H9 (cell line): ENCODE measurements around the gene PSMB7. TPM values are rescaled to one million over a fixed set of nuclear protein-coding genes. Genes with fewer than 3 reads are reported as not detected.

Experiments used
- DNase-seq: peaks from one replicate; pipeline ENCODE4 v3.0.0-alpha.2; 2017
- H2AFZ ChIP-seq: one replicate; pipeline ENCODE4 v1.6.1; 2013; ENCODE audit warnings: mild to moderate bottlenecking, low read length, control low read depth, moderate library complexity
- H2AK5ac ChIP-seq: 2 replicates; pipeline ENCODE4 v1.6.1; 2013; ENCODE audit warnings: low read length, control low read depth, mixed read lengths; ENCODE audit not compliant: insufficient read length
- H2BK120ac ChIP-seq: one replicate; pipeline ENCODE4 v1.6.1; 2013; ENCODE audit warnings: low read depth, mild to moderate bottlenecking, low read length, control low read depth, inconsistent platforms; ENCODE audit not compliant: poor library complexity, severe bottlenecking
- H2BK12ac ChIP-seq: 2 replicates; pipeline ENCODE4 v1.6.1; 2013; ENCODE audit warnings: low read length, control low read depth, mixed read lengths, low read depth; ENCODE audit not compliant: insufficient read length
- H2BK15ac ChIP-seq: 2 replicates; pipeline ENCODE4 v1.6.1; 2013; ENCODE audit warnings: low read depth, low read length, control low read depth
- H2BK20ac ChIP-seq: one replicate; pipeline ENCODE4 v1.6.1; 2013; ENCODE audit warnings: low read depth, mild to moderate bottlenecking, low read length, control low read depth, inconsistent platforms; ENCODE audit not compliant: poor library complexity, severe bottlenecking
- H2BK5ac ChIP-seq: 2 replicates; pipeline ENCODE4 v1.6.1; 2013; ENCODE audit warnings: low read length, control low read depth, mixed read lengths; ENCODE audit not compliant: insufficient read length
- H3K14ac ChIP-seq: 2 replicates; pipeline ENCODE4 v1.6.1; 2013; ENCODE audit warnings: low read length, control low read depth; ENCODE audit not compliant: insufficient read depth
- H3K18ac ChIP-seq: 2 replicates; pipeline ENCODE4 v1.6.1; 2013; ENCODE audit warnings: low read depth, mild to moderate bottlenecking, mixed read lengths, low read length, control low read depth; ENCODE audit not compliant: insufficient read length
- H3K23ac ChIP-seq: 2 replicates; pipeline ENCODE4 v1.6.1; 2013; ENCODE audit warnings: low read length, control low read depth, mixed read lengths, low read depth; ENCODE audit not compliant: insufficient read length
- H3K23me2 ChIP-seq: 2 replicates; pipeline ENCODE4 v1.6.1; 2013; ENCODE audit warnings: low read depth, mild to moderate bottlenecking, mixed read lengths, low read length, control low read depth; ENCODE audit not compliant: insufficient read length, poor library complexity, severe bottlenecking
- H3K27ac ChIP-seq: 2 replicates; pipeline ENCODE4 v1.5.1; 2013; ENCODE audit warnings: low read length, control low read depth, mixed read lengths, low read depth; ENCODE audit not compliant: insufficient read length
- H3K27me3 ChIP-seq: 2 replicates; pipeline ENCODE4 v1.6.1; 2013; ENCODE audit warnings: low read length, control low read depth, inconsistent platforms; ENCODE audit not compliant: insufficient read depth
- H3K4ac ChIP-seq: 2 replicates; pipeline ENCODE4 v1.6.1; 2013; ENCODE audit warnings: low read depth, mild to moderate bottlenecking, control low read depth, inconsistent platforms, low read length, moderate library complexity
- H3K4me1 ChIP-seq: 2 replicates; pipeline ENCODE4 v1.6.1; 2013; ENCODE audit warnings: low read length, control low read depth, inconsistent platforms; ENCODE audit not compliant: insufficient read depth
- H3K4me2 ChIP-seq: 2 replicates; pipeline ENCODE4 v1.6.1; 2013; ENCODE audit warnings: low read length, control low read depth, mixed read lengths; ENCODE audit not compliant: insufficient read length, insufficient read depth
- H3K56ac ChIP-seq: 2 replicates; pipeline ENCODE4 v1.6.1; 2013; ENCODE audit warnings: low read depth, mild to moderate bottlenecking, mixed read lengths, low read length, control low read depth; ENCODE audit not compliant: insufficient read length
- H3K79me1 ChIP-seq: 2 replicates; pipeline ENCODE4 v1.6.1; 2013; ENCODE audit warnings: low read depth, mild to moderate bottlenecking, moderate library complexity, low read length, control low read depth, inconsistent platforms; ENCODE audit not compliant: insufficient read depth, poor library complexity, severe bottlenecking
- H3K79me2 ChIP-seq: 2 replicates; pipeline ENCODE4 v1.6.1; 2013; ENCODE audit warnings: low read length, control low read depth, inconsistent platforms; ENCODE audit not compliant: insufficient read depth
- H3K9ac ChIP-seq: 2 replicates; pipeline ENCODE4 v1.6.1; 2013; ENCODE audit warnings: low read length, control low read depth, mixed read lengths; ENCODE audit not compliant: insufficient read length; ENCODE audit errors: extremely low read depth
- H3K9me3 ChIP-seq: one replicate; pipeline ENCODE4 v1.6.1; 2013; ENCODE audit warnings: low read depth, low read length, inconsistent platforms; ENCODE audit not compliant: control insufficient read depth
- H3T11ph ChIP-seq: one replicate; pipeline ENCODE4 v1.6.1; 2013; ENCODE audit warnings: mild to moderate bottlenecking, low read length, control low read depth, inconsistent platforms
- H4K20me1 ChIP-seq: one replicate; pipeline ENCODE4 v1.6.1; 2013; ENCODE audit not compliant: control insufficient read depth, insufficient read length, insufficient read depth
- H4K5ac ChIP-seq: 2 replicates; pipeline ENCODE4 v1.6.1; 2013; ENCODE audit warnings: low read depth, mild to moderate bottlenecking, mixed read lengths, low read length, control low read depth; ENCODE audit not compliant: insufficient read length
- H4K8ac ChIP-seq: replicated peaks from 2 replicates; pipeline ENCODE4 v1.6.1; 2013; ENCODE audit warnings: low read length, control low read depth, mixed read lengths, low read depth; ENCODE audit not compliant: insufficient read length
- H4K91ac ChIP-seq: 2 replicates; pipeline ENCODE4 v1.6.1; 2013; ENCODE audit warnings: low read depth, mild to moderate bottlenecking, moderate library complexity, mixed read lengths, low read length, control low read depth; ENCODE audit not compliant: insufficient read length
- H3K27ac Mint-ChIP-seq, 3 experiments: 2 replicates in 2 of 3; 3 replicates in 1 of 3; pipeline ENCODE4 v1.8.0; 2020 to 2021; ENCODE audit warnings: mixed read lengths in 3 of 3, mild to moderate bottlenecking in 1 of 3, moderate library complexity in 1 of 3
- H3K27me3 Mint-ChIP-seq: 2 replicates; pipeline ENCODE4 v1.8.0; 2021; ENCODE audit warnings: low read depth, mild to moderate bottlenecking, moderate library complexity, mixed read lengths
- H3K36me3 Mint-ChIP-seq, 3 experiments: 2 replicates in 2 of 3; 3 replicates in 1 of 3; pipeline ENCODE4 v1.8.0; 2020 to 2021; ENCODE audit warnings: low read depth in 3 of 3, mixed read lengths in 3 of 3; ENCODE audit not compliant: insufficient read depth in 1 of 3
- H3K4me1 Mint-ChIP-seq, 2 experiments: 2 replicates each; pipeline ENCODE4 v1.8.0; 2020; ENCODE audit warnings: mixed read lengths in 2 of 2
- H3K4me3 Mint-ChIP-seq, 2 experiments: 2 replicates in 1 of 2; 3 replicates in 1 of 2; pipeline ENCODE4 v1.8.0; 2020 to 2021; ENCODE audit warnings: mild to moderate bottlenecking in 2 of 2, mixed read lengths in 2 of 2, moderate library complexity in 1 of 2
- H3K9me3 Mint-ChIP-seq, 2 experiments: 2 replicates in 1 of 2; 3 replicates in 1 of 2; pipeline ENCODE4 v1.8.0; 2020; ENCODE audit warnings: mild to moderate bottlenecking in 2 of 2, mixed read lengths in 2 of 2, moderate library complexity in 1 of 2
- CTCF ChIP-seq: fragments of 200-600 bp; sonication (generic); conservative IDR thresholded peaks from 3 replicates; pipeline ENCODE4 v1.8.0; 2021; ENCODE audit warnings: antibody characterized with exemption, mild to moderate bottlenecking
- WGBS: extraction: QIAGEN DNeasy Blood & Tissue Kit; methylation state at CpG from one replicate; pipeline ENCODE4 v1.1.7; 2013; ENCODE audit warnings: missing lambda C conversion rate, low lambda C conversion rate, mixed read lengths; ENCODE audit not compliant: insufficient read length; ENCODE audit errors: extremely low coverage; 5-methylcytosine and 5-hydroxymethylcytosine counted together
- total RNA-seq: library from RNA; stranded (reverse); gene quantifications from 2 replicates; pipeline ENCODE4 v1.2.1, GENCODE V29; 2021

Gene PSMB7
- total RNA-seq, 1 experiment from 2014 or later: 209 TPM

GRCh38 chr9:124329206-124329792 lies 85.9 kb downstream of the PSMB7 start:
- no peak overlapping the region for H2BK120ac ChIP-seq
- Mint-ChIP-seq H3K36me3 (peaks cover 0 to 4% (median 0%) of the 10 kb centered on the region in 3 experiments; a peak in 1 of 7 replicates), H3K9me3 (no peaks in the 10 kb centered on the region), H3K4me1 (peaks cover 8 to 11% of the 10 kb centered on the region in 2 experiments; a peak in 3 of 4 replicates), H3K27me3 (no peaks in the 10 kb centered on the region), H3K27ac (no peak overlapping the region), H3K4me3 (no peak overlapping the region)
- no peak overlapping the region for H2BK5ac ChIP-seq
- no peaks in the 10 kb centered on the region for H3K4me1 ChIP-seq
- H3K4me2 ChIP-seq: no peak overlapping the region
- H3K4ac ChIP-seq: no peak overlapping the region
- H3K56ac ChIP-seq: no peak overlapping the region
- H4K5ac ChIP-seq: no peak overlapping the region
- no peak overlapping the region for H3K27ac ChIP-seq
- H4K91ac ChIP-seq: no peak overlapping the region
- no peaks in the 10 kb centered on the region for H3K23me2 ChIP-seq
- WGBS: no CpG with 5 or more reads among the region's 19 CpGs
- H2BK20ac ChIP-seq: no peak overlapping the region
- DNase-seq: no peak
- H4K20me1 ChIP-seq: no peaks in the 10 kb centered on the region
- no peak overlapping the region for H2AFZ ChIP-seq
- no peaks in the 10 kb centered on the region for H3K27me3 ChIP-seq
- no peak overlapping the region for H3K14ac ChIP-seq
- H4K8ac ChIP-seq: no peak overlapping the region
- H3T11ph ChIP-seq: no peak overlapping the region
- no peak overlapping the region for H2BK15ac ChIP-seq
- TF ChIP-seq CTCF: no peak
- H3K79me1 ChIP-seq: no peaks in the 10 kb centered on the region
- no peaks in the 10 kb centered on the region for H3K9me3 ChIP-seq
- H3K23ac ChIP-seq: no peak overlapping the region
- H2AK5ac ChIP-seq: no peak overlapping the region
- H3K79me2 ChIP-seq: no peaks in the 10 kb centered on the region
- H3K18ac ChIP-seq: no peak overlapping the region
- H2BK12ac ChIP-seq: no peak overlapping the region
- H3K9ac ChIP-seq: no peak overlapping the region
